SK-N-SH treated with all-trans-retinoic acid at 6 μM for 48 hours (cell line): ENCODE results near the gene ADGRL2.

Source experiments
- ATAC-seq: fragments of 200-7000 bp; cut with Tn5 transposase; 3 replicates; pipeline ENCODE4 v1.9.1; 2020; ENCODE audit warnings: mild to moderate bottlenecking, moderate library complexity
- ARNTL ChIP-seq: fragments of 450-650 bp; formaldehyde crosslinking; IDR thresholded peaks from 2 replicates; pipeline ENCODE4 v1.5.0; 2020; ENCODE audit warnings: low read depth, mild to moderate bottlenecking, moderate library complexity, borderline replicate concordance
- BACH2 ChIP-seq: fragments of 250-450 bp; sonication (Bioruptor Pico); IDR thresholded peaks from 2 replicates; pipeline ENCODE4 v1.9.0; 2021; ENCODE audit warnings: mild to moderate bottlenecking, borderline replicate concordance
- CSDC2 ChIP-seq: fragments of 250-450 bp; sonication (Bioruptor Pico); IDR thresholded peaks from 2 replicates; pipeline ENCODE4 v1.5.0; 2020; ENCODE audit warnings: mild to moderate bottlenecking, moderate library complexity
- CSRNP3 ChIP-seq: fragments of 250-450 bp; sonication (Bioruptor Pico); IDR thresholded peaks from 2 replicates; pipeline ENCODE4 v1.5.1; 2021; ENCODE audit warnings: mild to moderate bottlenecking, moderate library complexity
- ESRRG ChIP-seq: fragments of 250-450 bp; sonication (Bioruptor Pico); IDR thresholded peaks from 2 replicates; pipeline ENCODE4 v1.6.1; 2021; ENCODE audit warnings: mild to moderate bottlenecking
- GLIS3 ChIP-seq: fragments of 250-450 bp; sonication (Bioruptor Pico); IDR thresholded peaks from 2 replicates; pipeline ENCODE4 v1.5.0; 2020; ENCODE audit warnings: mild to moderate bottlenecking, moderate library complexity
- ISL1 ChIP-seq: fragments of 250-450 bp; sonication (Bioruptor Pico); IDR thresholded peaks from 2 replicates; pipeline ENCODE4 v2.1.2; 2022; ENCODE audit warnings: mild to moderate bottlenecking, moderate library complexity
- OSR1 ChIP-seq: fragments of 250-450 bp; sonication (Bioruptor Pico); IDR thresholded peaks from 2 replicates; pipeline ENCODE4 v1.8.0; 2022; ENCODE audit warnings: moderate library complexity, mild to moderate bottlenecking, inconsistent platforms
- POU6F1 ChIP-seq: fragments of 250-450 bp; sonication (Bioruptor Pico); IDR thresholded peaks from 2 replicates; pipeline ENCODE4 v1.8.0; 2021; ENCODE audit warnings: low read depth, mild to moderate bottlenecking, moderate library complexity, borderline replicate concordance
- PPARA ChIP-seq: fragments of 250-450 bp; sonication (Bioruptor Pico); IDR thresholded peaks from 2 replicates; pipeline ENCODE4 v1.5.0; 2020; ENCODE audit warnings: mild to moderate bottlenecking, borderline replicate concordance
- RARB ChIP-seq: fragments of 250-450 bp; sonication (Bioruptor Pico); IDR thresholded peaks from 2 replicates; pipeline ENCODE4 v1.8.0; 2021; ENCODE audit warnings: mild to moderate bottlenecking, moderate library complexity
- SNAI2 ChIP-seq: fragments of 250-450 bp; sonication (Bioruptor Pico); IDR thresholded peaks from 2 replicates; pipeline ENCODE4 v1.5.0; 2020; ENCODE audit warnings: mild to moderate bottlenecking, moderate library complexity
- TCF4 ChIP-seq: fragments of 250-450 bp; sonication (Bioruptor Pico); IDR thresholded peaks from 2 replicates; pipeline ENCODE4 v1.8.0; 2021; ENCODE audit warnings: mild to moderate bottlenecking, moderate library complexity, borderline replicate concordance
- TOX ChIP-seq: fragments of 250-450 bp; sonication (Bioruptor Pico); IDR thresholded peaks from 2 replicates; pipeline ENCODE4 v1.8.0; 2021; ENCODE audit warnings: mild to moderate bottlenecking, moderate library complexity, borderline replicate concordance
- TSHZ2 ChIP-seq: fragments of 250-450 bp; sonication (Bioruptor Pico); IDR thresholded peaks from 2 replicates; pipeline ENCODE4 v1.5.0; 2020; ENCODE audit warnings: mild to moderate bottlenecking, moderate library complexity
- ZC3H10 ChIP-seq: fragments of 250-450 bp; sonication (Bioruptor Pico); IDR thresholded peaks from 2 replicates; pipeline ENCODE4 v1.5.1; 2021; ENCODE audit warnings: mild to moderate bottlenecking, moderate library complexity
- ZFP3 ChIP-seq: fragments of 250-450 bp; sonication (Bioruptor Pico); IDR thresholded peaks from 2 replicates; pipeline ENCODE4 v1.5.0; 2020; ENCODE audit warnings: mild to moderate bottlenecking, moderate library complexity
- ZFP30 ChIP-seq: fragments of 450-650 bp; formaldehyde crosslinking; IDR thresholded peaks from 2 replicates; pipeline ENCODE4 v1.5.0; 2022; ENCODE audit warnings: mild to moderate bottlenecking, moderate library complexity
- ZNF565 ChIP-seq: fragments of 450-650 bp; formaldehyde crosslinking; conservative IDR thresholded peaks from 2 replicates; pipeline ENCODE4 v1.5.0; 2020; ENCODE audit warnings: low read depth, mild to moderate bottlenecking, moderate library complexity
- ZNF70 ChIP-seq: fragments of 450-650 bp; formaldehyde crosslinking; IDR thresholded peaks from 2 replicates; pipeline ENCODE4 v1.5.0; 2020; ENCODE audit warnings: mild to moderate bottlenecking, moderate library complexity
- ZNF8 ChIP-seq: fragments of 450-650 bp; formaldehyde crosslinking; IDR thresholded peaks from 2 replicates; pipeline ENCODE4 v1.5.0; 2020; ENCODE audit warnings: mild to moderate bottlenecking, moderate library complexity
- TF ChIP-seq, protein P1 (sequence below): fragments of 250-450 bp; sonication (Bioruptor Pico); IDR thresholded peaks from 2 replicates; pipeline ENCODE4 v1.5.1; 2020; ENCODE audit warnings: low read depth, mild to moderate bottlenecking, moderate library complexity
- TF ChIP-seq, protein P2 (sequence below): fragments of 250-450 bp; sonication (Bioruptor Pico); IDR thresholded peaks from 2 replicates; pipeline ENCODE4 v1.8.0; 2020; ENCODE audit warnings: mild to moderate bottlenecking, moderate library complexity, borderline replicate concordance

ADGRL2 gene

DNA sequence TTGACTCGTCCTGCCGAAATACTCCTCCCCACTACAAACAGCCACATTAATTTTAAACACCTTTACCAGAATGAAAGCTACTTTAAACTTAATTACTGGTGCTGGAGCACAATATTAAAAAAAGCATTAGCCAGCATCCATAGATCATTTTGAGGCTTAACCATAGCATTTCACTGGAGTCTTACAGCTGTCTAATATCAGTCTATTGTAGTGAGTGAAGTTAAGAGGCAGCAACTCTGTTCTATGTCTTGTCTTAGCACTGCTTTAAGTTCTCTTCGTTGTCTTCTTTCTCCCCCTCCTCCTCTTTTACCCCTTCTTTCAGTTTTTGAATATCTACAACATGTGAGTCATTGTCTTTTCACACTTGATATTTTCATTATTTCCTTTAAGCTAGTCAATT lies 49.3 kb downstream of the ADGRL2 start:
- TF ChIP-seq CSDC2 (CRISPR knock-in tag) (no peak), ZFP30 (no peak), ISL1 (CRISPR knock-in tag) (no peak), ZFP3 (CRISPR knock-in tag) (no peak), ZNF8 (CRISPR knock-in tag) (no peak), OSR1 (CRISPR knock-in tag) (no peak), POU6F1 (CRISPR knock-in tag) (no peak), ESRRG (no peak), PPARA (no peak), GLIS3 (CRISPR knock-in tag) (no peak), ZC3H10 (no peak), ZNF70 (no peak), TCF4 (CRISPR knock-in tag) (no peak), TSHZ2 (CRISPR knock-in tag) (no peak), CSRNP3 (no peak), RARB (no peak), ZNF565 (no peak), BACH2 (CRISPR knock-in tag) (no peak)
- TF ChIP-seq, protein P1, sequence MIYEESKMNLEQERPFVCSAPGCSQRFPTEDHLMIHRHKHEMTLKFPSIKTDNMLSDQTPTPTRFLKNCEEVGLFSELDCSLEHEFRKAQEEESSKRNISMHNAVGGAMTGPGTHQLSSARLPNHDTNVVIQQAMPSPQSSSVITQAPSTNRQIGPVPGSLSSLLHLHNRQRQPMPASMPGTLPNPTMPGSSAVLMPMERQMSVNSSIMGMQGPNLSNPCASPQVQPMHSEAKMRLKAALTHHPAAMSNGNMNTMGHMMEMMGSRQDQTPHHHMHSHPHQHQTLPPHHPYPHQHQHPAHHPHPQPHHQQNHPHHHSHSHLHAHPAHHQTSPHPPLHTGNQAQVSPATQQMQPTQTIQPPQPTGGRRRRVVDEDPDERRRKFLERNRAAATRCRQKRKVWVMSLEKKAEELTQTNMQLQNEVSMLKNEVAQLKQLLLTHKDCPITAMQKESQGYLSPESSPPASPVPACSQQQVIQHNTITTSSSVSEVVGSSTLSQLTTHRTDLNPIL: no peak
- TF ChIP-seq, protein P2, sequence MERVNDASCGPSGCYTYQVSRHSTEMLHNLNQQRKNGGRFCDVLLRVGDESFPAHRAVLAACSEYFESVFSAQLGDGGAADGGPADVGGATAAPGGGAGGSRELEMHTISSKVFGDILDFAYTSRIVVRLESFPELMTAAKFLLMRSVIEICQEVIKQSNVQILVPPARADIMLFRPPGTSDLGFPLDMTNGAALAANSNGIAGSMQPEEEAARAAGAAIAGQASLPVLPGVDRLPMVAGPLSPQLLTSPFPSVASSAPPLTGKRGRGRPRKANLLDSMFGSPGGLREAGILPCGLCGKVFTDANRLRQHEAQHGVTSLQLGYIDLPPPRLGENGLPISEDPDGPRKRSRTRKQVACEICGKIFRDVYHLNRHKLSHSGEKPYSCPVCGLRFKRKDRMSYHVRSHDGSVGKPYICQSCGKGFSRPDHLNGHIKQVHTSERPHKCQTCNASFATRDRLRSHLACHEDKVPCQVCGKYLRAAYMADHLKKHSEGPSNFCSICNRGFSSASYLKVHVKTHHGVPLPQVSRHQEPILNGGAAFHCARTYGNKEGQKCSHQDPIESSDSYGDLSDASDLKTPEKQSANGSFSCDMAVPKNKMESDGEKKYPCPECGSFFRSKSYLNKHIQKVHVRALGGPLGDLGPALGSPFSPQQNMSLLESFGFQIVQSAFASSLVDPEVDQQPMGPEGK: no peak
- ATAC-seq: peak; percentile 40; the same call in 2 of the 3 replicates

GRCh38 chr1:81850495-81850894 lies 49.8 kb downstream of the ADGRL2 start:
- no peak for TF ChIP-seq RARB
- no peak for TF ChIP-seq ZNF565
- TF ChIP-seq ARNTL: no peak
- TF ChIP-seq POU6F1 (CRISPR knock-in tag): no peak
- TF ChIP-seq, protein P1: no peak
- no peak for TF ChIP-seq SNAI2 (CRISPR knock-in tag)
- TF ChIP-seq GLIS3 (CRISPR knock-in tag): no peak
- TF ChIP-seq OSR1 (CRISPR knock-in tag): no peak
- TF ChIP-seq TOX (CRISPR knock-in tag): no peak
- no peak for TF ChIP-seq ISL1 (CRISPR knock-in tag)
- TF ChIP-seq TSHZ2 (CRISPR knock-in tag): no peak
- no peak for TF ChIP-seq ESRRG
- ATAC-seq: no peak
